Mononuclear cell (primary cell): ENCODE results near the gene TMC1. TPM values are rescaled to one million over a fixed set of nuclear protein-coding genes. Genes with fewer than 3 reads are reported as not detected.
"Not testable (repeated sequence)": the region's sequence is repeated elsewhere in the genome, so short reads cannot be mapped to it uniquely, and the experiment has no call there.

Source experiments
- H3K27me3 ChIP-seq: 2 replicates; pipeline ENCODE4 v1.6.0; 2011; ENCODE audit warnings: low read length, control low read depth; ENCODE audit not compliant: insufficient read depth
- H3K4me1 ChIP-seq: 2 replicates; pipeline ENCODE4 v1.5.1; 2011; ENCODE audit warnings: mild to moderate bottlenecking, low read length, control low read depth; ENCODE audit not compliant: insufficient read depth
- H3K4me3 ChIP-seq: 2 replicates; pipeline ENCODE4 v1.5.1; 2011; ENCODE audit warnings: mild to moderate bottlenecking, low read length, moderate library complexity
- H3K9me3 ChIP-seq: 2 replicates; pipeline ENCODE4 v1.5.1; 2011; ENCODE audit warnings: low read depth, mild to moderate bottlenecking, control low read depth, low read length
- total RNA-seq: library from RNA; depleted of rRNA; stranded (reverse); fragments of >200 nt; gene quantifications from one replicate; pipeline ENCODE4 v1.2.3, GENCODE V29; 2012

The TMC1 gene
- total RNA-seq, result 0.52 TPM

- H3K27me3 ChIP-seq, H3K9me3 ChIP-seq, H3K4me3 ChIP-seq, H3K4me1 ChIP-seq: not testable (repeated sequence)
These were observed at the start of gene TMC1 for GRCh38 chr9:72521416-72521815. TSS of gene TMC1 (plus strand) at chr9:72521608. CDS start at chr9:72648649, 127,041 bp downstream.

GRCh38 chr9:72473474-72474261 lies 47.7 kb upstream of the TMC1 start:
- Histone ChIP-seq H3K4me3 (no peak overlapping the region), H3K9me3 (no peaks in the 10 kb centered on the region), H3K4me1 (peaks cover 9% of the 10 kb centered on the region), H3K27me3 (no peaks in the 10 kb centered on the region)

- H3K27me3 ChIP-seq, result no peaks in the 10 kb centered on the region
- peaks cover 9% of the 10 kb centered on the region for H3K4me1 ChIP-seq
- H3K4me3 ChIP-seq, result no peak overlapping the region
- no peaks in the 10 kb centered on the region for H3K9me3 ChIP-seq
These were observed 46.7 kb upstream of the TMC1 start for GRCh38 chr9:72474676-72475075.

- peaks cover 9% of the 10 kb centered on the region for H3K4me1 ChIP-seq
- H3K27me3 ChIP-seq, result no peaks in the 10 kb centered on the region
- no peaks in the 10 kb centered on the region for H3K9me3 ChIP-seq
- H3K4me3 ChIP-seq, result no peak overlapping the region
These were observed 45.3 kb upstream of the TMC1 start for GRCh38 chr9:72476100-72476499.

- peaks cover 9% of the 10 kb centered on the region for H3K4me1 ChIP-seq
- no peak overlapping the region for H3K4me3 ChIP-seq
- no peaks in the 10 kb centered on the region for H3K27me3 ChIP-seq
- H3K9me3 ChIP-seq, result no peaks in the 10 kb centered on the region
These were observed 44.6 kb upstream of the TMC1 start for GRCh38 chr9:72476617-72477437.

- peaks cover 9% of the 10 kb centered on the region for H3K4me1 ChIP-seq
- H3K27me3 ChIP-seq, result no peaks in the 10 kb centered on the region
- no peak overlapping the region for H3K4me3 ChIP-seq
- no peaks in the 10 kb centered on the region for H3K9me3 ChIP-seq
These were observed 43.4 kb upstream of the TMC1 start for GRCh38 chr9:72477930-72478518.

- H3K27me3 ChIP-seq, result no peaks in the 10 kb centered on the region
- no peak overlapping the region for H3K4me3 ChIP-seq
- no peaks in the 10 kb centered on the region for H3K9me3 ChIP-seq
- peaks cover 9% of the 10 kb centered on the region for H3K4me1 ChIP-seq
These were observed 42.4 kb upstream of the TMC1 start for GRCh38 chr9:72478966-72479365.

- H3K9me3 ChIP-seq, H3K4me1 ChIP-seq, H3K27me3 ChIP-seq, H3K4me3 ChIP-seq: not testable (repeated sequence)
These were observed 41.1 kb upstream of the TMC1 start for GRCh38 chr9:72480261-72480660.

GRCh38 chr9:72480921-72481320 lies 40.5 kb upstream of the TMC1 start:
- no peaks in the 10 kb centered on the region for H3K27me3 ChIP-seq
- H3K9me3 ChIP-seq, result no peaks in the 10 kb centered on the region
- peaks cover 9% of the 10 kb centered on the region for H3K4me1 ChIP-seq

GRCh38 chr9:72485821-72486593 lies 35.4 kb upstream of the TMC1 start:
- no peaks in the 10 kb centered on the region for H3K9me3 ChIP-seq
- H3K4me1 ChIP-seq, result no peaks in the 10 kb centered on the region
- no peaks in the 10 kb centered on the region for H3K27me3 ChIP-seq
- no peak overlapping the region for H3K4me3 ChIP-seq

More at GRCh38 chr9:72480921-72481320, 40.5 kb upstream of the TMC1 start:
- no peak overlapping the region for H3K4me3 ChIP-seq

GRCh38 chr9:72486594-72486955 lies 34.8 kb upstream of the TMC1 start:
- no peaks in the 10 kb centered on the region for H3K27me3 ChIP-seq
- no peaks in the 10 kb centered on the region for H3K9me3 ChIP-seq
- no peak overlapping the region for H3K4me3 ChIP-seq
- H3K4me1 ChIP-seq, result no peaks in the 10 kb centered on the region

GRCh38 chr9:72487665-72488064 lies 33.7 kb upstream of the TMC1 start:
- H3K4me3 ChIP-seq, H3K9me3 ChIP-seq, H3K27me3 ChIP-seq, H3K4me1 ChIP-seq: not testable (repeated sequence)

- no peaks in the 10 kb centered on the region for H3K27me3 ChIP-seq
- no peak overlapping the region for H3K4me3 ChIP-seq
- no peaks in the 10 kb centered on the region for H3K4me1 ChIP-seq
- no peaks in the 10 kb centered on the region for H3K9me3 ChIP-seq
These were observed 31.4 kb upstream of the TMC1 start for GRCh38 chr9:72489986-72490385.

- Histone ChIP-seq H3K27me3 (no peaks in the 10 kb centered on the region), H3K4me1 (no peaks in the 10 kb centered on the region), H3K9me3 (no peaks in the 10 kb centered on the region), H3K4me3 (no peak overlapping the region)
These were observed 30.2 kb upstream of the TMC1 start for GRCh38 chr9:72491242-72491641.

GRCh38 chr9:72494051-72494450 lies 27.4 kb upstream of the TMC1 start:
- Histone ChIP-seq H3K4me1 (no peaks in the 10 kb centered on the region), H3K27me3 (no peaks in the 10 kb centered on the region), H3K9me3 (no peaks in the 10 kb centered on the region), H3K4me3 (no peak overlapping the region)
